ENCODE results near the gene ZBTB16.

GRCh38 chr11:114074546-114075343, 15.2 kb downstream of the ZBTB16 start:
- no peak for TF ChIP-seq EZH2 (IDR thresholded peaks at IDR 0.05)
- TF ChIP-seq POLR2AphosphoS5 (IDR thresholded peaks at IDR 0.05; ENCODE audit: borderline replicate concordance, low read depth, low read length), result no peak
